Fibroblast of mammary gland (primary cell): Measurements from ENCODE around the gene OTX2.

Experiments
- DNase-seq: peaks from one replicate; pipeline ENCODE4 v3.0.0-alpha.2; 2010; ENCODE audit warnings: low read depth
- H3K4me3 ChIP-seq: 2 replicates; pipeline ENCODE4 v1.5.1; 2011; ENCODE audit warnings: low read depth, mild to moderate bottlenecking, low read length, moderate library complexity; ENCODE audit not compliant: control insufficient read depth
- TF ChIP-seq, protein P1 (sequence below): conservative IDR thresholded peaks from 2 replicates; pipeline ENCODE4 v1.5.1; 2011; ENCODE audit warnings: low read depth, low read length, inconsistent platforms; ENCODE audit not compliant: control insufficient read depth, insufficient read depth

Gene OTX2

GRCh38 chr14:56795284-56795622, 15.0 kb downstream of the OTX2 start:
- no peak overlapping the region for H3K4me3 ChIP-seq
- DNase-seq, result no peak
- TF ChIP-seq, protein P1, sequence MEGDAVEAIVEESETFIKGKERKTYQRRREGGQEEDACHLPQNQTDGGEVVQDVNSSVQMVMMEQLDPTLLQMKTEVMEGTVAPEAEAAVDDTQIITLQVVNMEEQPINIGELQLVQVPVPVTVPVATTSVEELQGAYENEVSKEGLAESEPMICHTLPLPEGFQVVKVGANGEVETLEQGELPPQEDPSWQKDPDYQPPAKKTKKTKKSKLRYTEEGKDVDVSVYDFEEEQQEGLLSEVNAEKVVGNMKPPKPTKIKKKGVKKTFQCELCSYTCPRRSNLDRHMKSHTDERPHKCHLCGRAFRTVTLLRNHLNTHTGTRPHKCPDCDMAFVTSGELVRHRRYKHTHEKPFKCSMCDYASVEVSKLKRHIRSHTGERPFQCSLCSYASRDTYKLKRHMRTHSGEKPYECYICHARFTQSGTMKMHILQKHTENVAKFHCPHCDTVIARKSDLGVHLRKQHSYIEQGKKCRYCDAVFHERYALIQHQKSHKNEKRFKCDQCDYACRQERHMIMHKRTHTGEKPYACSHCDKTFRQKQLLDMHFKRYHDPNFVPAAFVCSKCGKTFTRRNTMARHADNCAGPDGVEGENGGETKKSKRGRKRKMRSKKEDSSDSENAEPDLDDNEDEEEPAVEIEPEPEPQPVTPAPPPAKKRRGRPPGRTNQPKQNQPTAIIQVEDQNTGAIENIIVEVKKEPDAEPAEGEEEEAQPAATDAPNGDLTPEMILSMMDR, result no peak

GRCh38 chr14:56794557-56795283, 15.6 kb downstream of the OTX2 start:
- DNase-seq, result no peak
- TF ChIP-seq, protein P1, result no peak
- no peak overlapping the region for H3K4me3 ChIP-seq

DNA sequence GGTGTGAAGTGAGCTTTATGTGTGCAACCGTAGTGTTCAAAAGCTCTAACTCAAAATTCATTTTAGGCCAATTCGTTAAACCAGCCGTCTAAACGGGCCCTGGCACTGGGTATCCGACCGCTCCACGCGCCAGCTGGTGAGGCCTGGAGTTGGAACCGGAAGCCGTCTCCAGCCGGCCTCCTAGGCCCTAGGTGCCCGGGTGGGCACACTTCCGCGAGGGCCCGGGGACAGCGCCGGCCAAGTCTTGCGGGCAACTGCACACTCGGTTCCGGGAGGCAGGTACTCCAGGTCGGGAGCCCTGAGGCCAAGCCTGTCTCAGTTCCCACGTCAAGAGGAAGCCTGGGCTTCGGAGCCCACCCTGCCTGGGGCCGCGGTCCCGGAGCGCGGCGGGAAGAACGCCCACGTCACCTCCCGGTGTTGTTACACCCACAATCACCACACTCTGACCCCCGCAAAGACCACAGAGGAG, 16.2 kb downstream of the OTX2 start:
- TF ChIP-seq, protein P1, result no peak
- no peak for DNase-seq
- no peak overlapping the region for H3K4me3 ChIP-seq

- no peak overlapping the region for H3K4me3 ChIP-seq
- TF ChIP-seq, protein P1, result no peak
Observed at GRCh38 chr14:56789955-56790354, 20.3 kb downstream of the OTX2 start.

GRCh38 chr14:56787530-56787929, 22.7 kb downstream of the OTX2 start:
- peak; percentile 2 for DNase-seq
- H3K4me3 ChIP-seq, result no peak overlapping the region
- TF ChIP-seq, protein P1, result no peak

More at GRCh38 chr14:56789955-56790354, 20.3 kb downstream of the OTX2 start:
- no peak for DNase-seq

DNA sequence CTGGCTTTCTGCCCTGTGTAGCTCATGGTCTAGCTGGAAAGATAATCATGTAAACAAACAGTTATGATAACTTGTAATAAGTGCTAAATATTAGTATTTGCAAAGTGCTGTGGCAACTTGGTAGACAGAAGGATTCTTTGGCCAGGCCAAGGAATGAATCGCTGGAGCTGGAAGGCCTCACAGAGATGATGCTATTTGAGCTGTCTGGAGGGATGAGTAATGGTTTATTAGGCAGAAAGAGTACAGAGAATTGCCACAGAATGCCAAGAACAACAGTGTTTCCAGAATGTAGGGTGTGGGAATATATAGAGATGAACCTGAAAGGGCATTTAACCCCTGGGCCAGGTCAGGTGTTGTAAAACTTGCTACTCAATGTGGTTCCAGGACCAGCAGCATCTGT, 27.6 kb downstream of the OTX2 start:
- TF ChIP-seq, protein P1, result no peak
- peak; percentile 15 for DNase-seq

DNA sequence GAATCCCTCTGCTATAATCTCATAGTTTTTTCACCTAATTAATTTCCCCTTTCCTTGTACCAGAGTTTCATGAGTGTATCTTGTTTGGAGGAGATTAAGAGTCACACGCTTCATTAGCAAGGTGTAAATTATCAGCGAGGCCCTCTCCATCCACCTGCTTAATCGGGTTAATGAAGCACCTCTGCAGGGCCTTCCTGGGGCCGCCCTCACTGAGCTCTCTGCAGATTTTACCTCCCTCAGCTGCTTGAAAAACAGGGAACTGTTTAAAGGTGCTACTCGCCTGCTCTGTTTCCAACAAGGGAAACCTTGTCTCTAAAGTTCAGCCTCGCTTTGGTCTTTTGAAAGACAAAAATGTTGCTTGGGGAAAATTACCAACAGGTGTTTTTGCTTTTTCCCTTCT, 35.8 kb downstream of the OTX2 start:
- no peak overlapping the region for H3K4me3 ChIP-seq

More for the DNA sequence above, 27.6 kb downstream of the OTX2 start:
- no peak overlapping the region for H3K4me3 ChIP-seq

More for the DNA sequence above, 35.8 kb downstream of the OTX2 start:
- TF ChIP-seq, protein P1, result no peak
- no peak for DNase-seq
